SK-N-SH treated with all-trans-retinoic acid at 6 μM for 48 hours (cell line): ENCODE measurements around the gene TNIK.

ENCODE experiments used
- BACH2 ChIP-seq: fragments of 250-450 bp; sonication (Bioruptor Pico); IDR thresholded peaks from 2 replicates; pipeline ENCODE4 v1.9.0; 2021; ENCODE audit warnings: mild to moderate bottlenecking, borderline replicate concordance
- TOX ChIP-seq: fragments of 250-450 bp; sonication (Bioruptor Pico); IDR thresholded peaks from 2 replicates; pipeline ENCODE4 v1.8.0; 2021; ENCODE audit warnings: mild to moderate bottlenecking, moderate library complexity, borderline replicate concordance
- ZNF8 ChIP-seq: fragments of 450-650 bp; formaldehyde crosslinking; IDR thresholded peaks from 2 replicates; pipeline ENCODE4 v1.5.0; 2020; ENCODE audit warnings: mild to moderate bottlenecking, moderate library complexity
- TF ChIP-seq, protein P1 (sequence below): fragments of 250-450 bp; sonication (Bioruptor Pico); IDR thresholded peaks from 2 replicates; pipeline ENCODE4 v1.8.0; 2020; ENCODE audit warnings: mild to moderate bottlenecking, moderate library complexity, borderline replicate concordance
- TF ChIP-seq, protein P2 (sequence below): fragments of 250-450 bp; sonication (Bioruptor Pico); IDR thresholded peaks from 2 replicates; pipeline ENCODE4 v1.8.0; 2021; ENCODE audit warnings: low read depth, mild to moderate bottlenecking, moderate library complexity, borderline replicate concordance

DNA sequence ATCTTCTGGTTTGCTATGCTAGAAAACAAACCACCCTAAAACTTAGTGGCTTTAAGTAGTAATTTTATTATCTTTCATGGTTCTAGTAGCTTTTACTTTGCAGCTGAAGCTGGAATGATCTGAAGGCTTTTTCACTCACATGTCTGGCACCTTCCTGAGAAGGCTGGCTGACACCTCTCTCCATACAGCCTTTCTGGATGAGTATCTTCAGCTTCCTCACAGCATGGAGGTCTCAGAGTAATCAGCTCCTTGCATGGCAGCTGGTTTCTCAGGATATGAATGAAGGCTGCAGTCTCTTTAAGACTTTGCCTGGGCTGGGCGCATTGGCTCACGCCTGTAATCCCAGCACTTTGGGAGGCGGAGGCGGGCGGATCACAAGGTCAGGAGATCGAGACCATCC, 50.0 kb downstream of the TNIK start:
- TF ChIP-seq BACH2 (CRISPR knock-in tag) = no peak
- TF ChIP-seq, protein P1, sequence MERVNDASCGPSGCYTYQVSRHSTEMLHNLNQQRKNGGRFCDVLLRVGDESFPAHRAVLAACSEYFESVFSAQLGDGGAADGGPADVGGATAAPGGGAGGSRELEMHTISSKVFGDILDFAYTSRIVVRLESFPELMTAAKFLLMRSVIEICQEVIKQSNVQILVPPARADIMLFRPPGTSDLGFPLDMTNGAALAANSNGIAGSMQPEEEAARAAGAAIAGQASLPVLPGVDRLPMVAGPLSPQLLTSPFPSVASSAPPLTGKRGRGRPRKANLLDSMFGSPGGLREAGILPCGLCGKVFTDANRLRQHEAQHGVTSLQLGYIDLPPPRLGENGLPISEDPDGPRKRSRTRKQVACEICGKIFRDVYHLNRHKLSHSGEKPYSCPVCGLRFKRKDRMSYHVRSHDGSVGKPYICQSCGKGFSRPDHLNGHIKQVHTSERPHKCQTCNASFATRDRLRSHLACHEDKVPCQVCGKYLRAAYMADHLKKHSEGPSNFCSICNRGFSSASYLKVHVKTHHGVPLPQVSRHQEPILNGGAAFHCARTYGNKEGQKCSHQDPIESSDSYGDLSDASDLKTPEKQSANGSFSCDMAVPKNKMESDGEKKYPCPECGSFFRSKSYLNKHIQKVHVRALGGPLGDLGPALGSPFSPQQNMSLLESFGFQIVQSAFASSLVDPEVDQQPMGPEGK = no peak
- TF ChIP-seq, protein P2, sequence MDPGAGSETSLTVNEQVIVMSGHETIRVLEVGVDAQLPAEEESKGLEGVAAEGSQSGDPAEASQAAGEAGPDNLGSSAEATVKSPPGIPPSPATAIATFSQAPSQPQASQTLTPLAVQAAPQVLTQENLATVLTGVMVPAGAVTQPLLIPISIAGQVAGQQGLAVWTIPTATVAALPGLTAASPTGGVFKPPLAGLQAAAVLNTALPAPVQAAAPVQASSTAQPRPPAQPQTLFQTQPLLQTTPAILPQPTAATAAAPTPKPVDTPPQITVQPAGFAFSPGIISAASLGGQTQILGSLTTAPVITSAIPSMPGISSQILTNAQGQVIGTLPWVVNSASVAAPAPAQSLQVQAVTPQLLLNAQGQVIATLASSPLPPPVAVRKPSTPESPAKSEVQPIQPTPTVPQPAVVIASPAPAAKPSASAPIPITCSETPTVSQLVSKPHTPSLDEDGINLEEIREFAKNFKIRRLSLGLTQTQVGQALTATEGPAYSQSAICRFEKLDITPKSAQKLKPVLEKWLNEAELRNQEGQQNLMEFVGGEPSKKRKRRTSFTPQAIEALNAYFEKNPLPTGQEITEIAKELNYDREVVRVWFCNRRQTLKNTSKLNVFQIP (CRISPR knock-in tag) = no peak
- no peak for TF ChIP-seq ZNF8 (CRISPR knock-in tag)
- no peak for TF ChIP-seq TOX (CRISPR knock-in tag)
